Measurements from ENCODE around the gene MEIOC.

GRCh38 chr17:44655983-44656710, at the start of gene MEIOC:
- TF ChIP-seq KLF16 (IDR thresholded peaks at IDR 0.05) (no peak), ZNF764 (CRISPR knock-in tag; IDR thresholded peaks at IDR 0.05; ENCODE audit: low read depth) (no peak), DEAF1 (CRISPR knock-in tag; IDR thresholded peaks at IDR 0.05) (no peak), CTCF (IDR thresholded peaks at IDR 0.05 in 2 of 3, conservative IDR thresholded peaks at IDR 0.05 in 1 of 3; ENCODE audit: insufficient read depth in 2 of 3, low read depth in 1 of 3, low read length in 3 of 3) (no peak), BRF2 (IDR thresholded peaks at IDR 0.05; ENCODE audit: borderline replicate concordance, insufficient read depth, insufficient read length) (no peak), ZBTB49 (CRISPR knock-in tag; IDR thresholded peaks at IDR 0.05; ENCODE audit: borderline replicate concordance) (no peak), ATF1 (CRISPR knock-in tag; IDR thresholded peaks at IDR 0.05) (no peak), ATF1 (tag; IDR thresholded peaks at IDR 0.05) (no peak), THRA (IDR thresholded peaks at IDR 0.05) (no peak), EWSR1 (IDR thresholded peaks at IDR 0.05; ENCODE audit: borderline replicate concordance, low read depth, partially characterized antibody) (no peak), PCBP2 (IDR thresholded peaks at IDR 0.05; ENCODE audit: low read depth, low read length, poor library complexity, severe bottlenecking) (no peak), DNMT1 (IDR thresholded peaks at IDR 0.05) (no peak), HDGF (IDR thresholded peaks at IDR 0.05) (no peak), ZFP30 (CRISPR knock-in tag; IDR thresholded peaks at IDR 0.05; ENCODE audit: borderline replicate concordance) (no peak)

All from K562 (cell line).